NCI-H446 (cell line): Measurements from ENCODE around the gene ASTL.

Experiments
- DNase-seq, 2 experiments: peaks; one replicate each; lab custom pipeline; 2025; lab: John Stamatoyannopoulos, UW

The ASTL gene

DNA sequence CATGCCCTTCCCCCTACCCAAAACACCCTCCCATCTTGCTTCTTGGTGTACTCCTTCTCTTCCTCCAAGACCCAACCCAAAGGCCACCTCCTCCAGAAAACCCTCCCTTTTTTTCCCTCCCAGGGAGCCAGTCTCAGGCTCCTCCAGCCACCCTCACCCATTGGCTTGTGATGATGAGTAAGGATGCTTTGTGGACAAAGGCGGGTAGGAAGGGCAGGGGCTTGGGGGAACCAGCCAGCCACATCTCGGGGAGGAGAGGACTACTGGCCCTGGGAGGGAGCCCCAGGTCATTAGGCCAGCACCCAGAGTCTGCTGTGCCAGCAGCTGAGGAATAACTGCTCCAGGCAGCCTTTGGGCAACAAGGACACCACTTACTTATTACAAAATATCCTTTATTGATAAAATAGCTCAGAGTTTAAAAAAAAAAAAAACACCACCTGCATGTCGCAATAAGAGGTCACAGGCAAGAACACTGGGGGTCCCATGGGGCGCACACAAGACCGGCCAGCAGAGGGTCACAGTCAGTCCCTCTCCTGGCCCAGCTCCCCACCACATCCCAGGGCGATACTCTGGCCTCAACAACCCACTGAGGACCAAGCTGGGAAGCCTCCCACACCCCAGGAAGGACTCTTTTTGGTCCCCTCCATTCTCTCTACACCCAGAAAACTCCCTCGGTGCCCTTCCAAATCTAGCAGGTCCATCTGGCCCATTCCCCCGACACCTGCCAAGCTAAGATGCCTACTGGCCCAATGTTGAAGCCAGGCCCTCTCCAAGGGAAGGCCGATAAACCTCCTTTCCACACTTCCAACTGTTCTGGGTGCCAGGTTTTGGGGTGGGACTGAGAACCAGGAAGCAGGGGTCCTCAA is 25.6 kb downstream of the ASTL start:
- DNase-seq, result no peak

- DNase-seq, result no peak
Observed at GRCh38 chr2:96111823-96112500, 26.3 kb downstream of the ASTL start.

DNA sequence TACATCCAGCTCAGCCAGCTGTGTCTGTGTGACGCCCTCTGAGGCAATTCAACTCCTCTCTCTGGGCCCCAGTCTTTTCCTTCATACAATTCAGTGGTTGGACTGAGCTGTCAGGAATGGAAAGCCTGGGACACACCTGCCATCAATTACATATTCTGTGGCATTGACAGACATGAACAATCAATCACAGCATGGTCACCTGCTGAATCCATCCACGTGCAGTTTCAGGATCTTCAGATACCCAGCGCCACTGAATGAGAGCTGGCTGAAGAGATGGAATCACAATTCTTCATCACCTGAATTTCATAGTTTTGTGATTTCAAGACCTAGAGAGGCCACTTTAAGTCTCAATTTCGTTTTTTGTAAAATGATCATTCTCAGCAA is 27.1 kb downstream of the ASTL start:
- DNase-seq, result no peak

- DNase-seq, result no peak
Observed at GRCh38 chr2:96110621-96111256, 27.6 kb downstream of the ASTL start.

DNA sequence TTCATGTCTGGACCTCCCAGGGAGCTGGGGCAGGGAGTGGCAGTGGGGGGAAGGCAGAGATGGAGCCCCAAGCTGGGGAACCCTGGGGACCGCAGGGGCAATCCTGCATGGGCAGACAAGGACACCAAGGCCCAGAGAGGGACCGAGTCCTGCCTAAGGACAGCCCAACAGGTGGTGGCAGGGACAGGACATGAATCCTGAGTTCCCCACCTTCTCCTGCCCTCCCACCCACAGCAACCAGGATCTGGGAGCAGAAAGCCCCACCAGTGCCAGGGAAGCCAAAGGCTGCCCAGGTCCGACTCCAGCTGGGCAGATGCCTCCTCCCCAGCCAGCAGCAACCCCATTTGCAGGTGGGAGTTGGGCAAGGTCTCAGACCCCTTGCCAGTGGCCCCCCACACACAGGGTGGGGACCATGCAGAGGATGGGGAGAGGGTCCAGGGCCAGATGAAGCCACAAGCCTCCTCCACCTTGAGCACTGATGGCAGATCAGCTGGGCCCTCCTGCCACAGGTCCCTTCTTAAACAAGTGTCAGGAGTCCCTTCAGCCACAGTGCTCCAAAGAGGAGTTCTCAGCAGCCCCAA is 28.3 kb downstream of the ASTL start:
- DNase-seq, result no peak

- no peak for DNase-seq
Observed at GRCh38 chr2:96109361-96109680, 29.0 kb downstream of the ASTL start.

- DNase-seq, result no peak
Observed at GRCh38 chr2:96108541-96109360, 29.6 kb downstream of the ASTL start.

- no peak for DNase-seq
Observed at GRCh38 chr2:96108151-96108540, 30.2 kb downstream of the ASTL start.

GRCh38 chr2:96107708-96108065 is 30.6 kb downstream of the ASTL start:
- DNase-seq, result no peak

DNA sequence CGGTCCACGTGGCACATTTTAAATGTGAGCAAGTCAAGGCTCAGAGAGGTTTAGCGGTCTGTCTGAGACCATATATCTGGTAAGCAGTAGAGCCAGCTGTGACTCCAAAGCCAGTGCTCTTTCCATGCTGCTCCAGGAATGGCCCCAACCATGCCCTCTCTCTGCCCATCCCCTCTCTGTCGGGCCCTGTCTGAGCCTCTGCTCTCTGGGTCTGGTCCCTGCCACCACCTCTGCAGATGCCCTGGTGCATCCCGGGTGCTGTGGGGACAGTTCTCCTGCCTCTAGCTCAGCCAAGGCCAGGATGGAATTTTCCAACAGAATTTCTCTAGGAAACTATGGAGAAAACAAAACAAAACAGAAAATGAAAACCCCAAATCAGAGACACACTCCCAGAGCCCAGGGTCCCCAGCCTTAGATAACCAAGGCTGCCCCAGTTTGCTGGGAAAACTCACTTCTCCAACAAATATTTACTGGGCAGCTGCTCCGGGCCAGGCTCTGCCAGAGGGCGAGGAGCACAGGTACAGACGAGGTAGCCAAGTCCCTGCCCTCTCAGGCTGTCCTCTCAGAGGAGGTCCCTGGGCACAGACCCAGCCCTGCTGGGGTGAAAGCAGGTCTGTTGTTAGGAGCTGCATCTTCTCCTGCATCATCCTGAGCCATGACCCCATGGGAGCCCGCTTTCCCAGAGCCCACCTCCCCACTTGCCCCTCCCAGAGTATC is 31.2 kb downstream of the ASTL start:
- no peak for DNase-seq

GRCh38 chr2:96105994-96106715 is 32.1 kb downstream of the ASTL start:
- no peak for DNase-seq

- DNase-seq, result no peak
Observed at GRCh38 chr2:96105152-96105915, 33.0 kb downstream of the ASTL start.

GRCh38 chr2:96104487-96104861 is 33.8 kb downstream of the ASTL start:
- DNase-seq, result no peak

DNA sequence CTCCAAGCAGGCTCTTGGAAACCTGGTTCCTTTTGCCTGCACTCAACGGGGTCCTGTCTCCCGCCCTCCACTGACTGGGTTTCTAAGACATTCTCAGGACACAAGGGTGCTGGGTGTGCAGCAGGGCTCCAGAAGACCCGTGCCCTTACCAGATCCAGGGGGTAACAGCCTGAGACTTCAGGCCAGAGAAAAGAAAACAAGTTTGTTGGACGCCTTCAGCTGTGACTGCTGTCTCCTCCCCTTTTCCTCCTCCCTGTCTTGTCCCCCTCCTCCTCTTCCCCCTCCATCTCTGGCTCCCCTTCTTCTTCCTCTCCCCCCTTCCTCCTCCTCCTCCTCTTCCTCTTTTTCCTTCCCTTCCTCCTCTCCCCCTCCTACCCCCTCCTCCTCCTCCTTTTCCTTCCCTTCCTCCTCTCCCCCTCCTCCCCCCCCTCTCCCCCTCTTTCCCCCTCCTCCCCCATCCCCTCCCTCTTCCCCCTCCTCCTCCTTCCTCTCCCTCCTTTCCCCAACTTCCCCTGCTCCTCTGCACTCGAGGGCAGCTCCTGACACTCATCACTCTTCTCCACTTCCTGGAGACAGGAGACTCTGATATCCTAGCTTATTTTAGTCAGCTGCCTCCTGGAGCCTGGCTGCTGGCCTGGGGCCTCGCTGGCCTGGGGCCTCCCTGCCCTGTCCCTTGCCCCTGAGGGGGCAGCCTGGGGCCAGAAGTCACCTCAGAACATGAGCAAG is 34.4 kb downstream of the ASTL start:
- no peak for DNase-seq

DNA sequence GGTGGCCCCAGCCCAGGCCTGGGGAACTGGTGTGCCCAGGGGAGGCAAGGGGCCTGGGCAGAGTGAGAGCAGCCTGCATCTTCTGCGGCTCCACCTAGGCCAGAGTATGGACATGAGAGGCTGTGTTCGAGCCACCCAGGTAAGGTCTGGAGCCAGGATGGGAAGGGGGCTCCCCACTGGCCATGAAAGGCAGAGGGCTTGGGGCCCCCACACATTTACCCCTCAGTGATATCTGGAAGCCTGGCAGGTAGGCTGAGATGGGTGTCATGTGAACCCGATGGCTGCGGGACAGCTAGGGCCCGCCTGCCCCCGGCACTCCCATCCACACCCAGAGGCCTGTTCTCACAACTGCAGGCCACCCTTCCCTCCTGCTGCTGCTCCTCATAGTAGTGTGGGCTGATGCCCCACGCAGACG is 35.1 kb downstream of the ASTL start:
- DNase-seq, result no peak

DNA sequence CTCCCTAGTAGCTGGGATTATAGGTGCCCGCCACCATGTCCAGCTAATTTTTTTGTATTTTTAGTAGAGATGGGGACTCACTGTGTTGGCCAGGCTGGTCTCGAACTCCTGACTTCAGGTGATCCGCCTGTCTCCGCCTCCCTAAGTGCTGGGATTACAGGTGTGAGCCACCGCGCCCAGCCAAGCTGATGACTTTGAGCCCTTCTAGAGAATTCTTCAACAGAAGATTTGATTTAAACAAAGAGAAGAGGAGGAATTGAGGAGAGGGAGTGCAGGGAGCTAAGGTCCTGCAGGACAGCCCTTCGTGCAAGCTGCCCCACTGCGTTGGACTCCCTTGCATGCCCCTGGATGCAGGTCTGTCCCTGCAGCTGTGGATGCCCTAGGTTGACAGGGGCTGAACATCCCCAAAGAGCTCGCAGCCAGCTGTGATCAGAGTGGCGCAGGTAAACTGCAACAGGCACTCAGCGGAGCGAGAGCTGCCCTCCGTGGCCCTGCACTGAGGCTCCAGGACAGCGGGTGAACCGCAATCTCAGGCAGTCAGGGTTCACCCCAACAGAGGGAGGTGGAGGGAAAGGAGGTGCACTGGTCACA is 35.6 kb downstream of the ASTL start:
- no peak for DNase-seq

DNA sequence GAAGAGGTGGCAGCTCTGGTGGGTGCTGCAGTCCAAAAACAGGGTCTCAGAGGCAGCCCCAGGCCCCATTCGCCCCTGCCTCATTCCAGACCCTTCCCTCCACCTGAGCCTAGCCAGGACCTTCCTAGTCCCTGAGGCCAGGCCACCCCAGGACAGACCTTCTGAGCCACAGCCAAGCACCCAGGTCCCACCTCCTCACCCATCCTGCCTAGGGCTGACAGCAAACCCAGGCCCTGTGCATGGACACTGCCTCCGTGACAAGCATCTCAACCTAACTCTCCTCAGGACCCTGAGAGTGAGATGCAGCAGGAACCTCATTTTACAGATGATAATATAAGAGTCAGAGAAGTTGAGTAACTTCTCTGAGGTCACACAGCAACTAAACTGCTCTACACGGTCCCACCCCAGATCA is 37.4 kb downstream of the ASTL start:
- DNase-seq, result no peak

- no peak for DNase-seq
Observed at GRCh38 chr2:96099861-96100798, 38.2 kb downstream of the ASTL start.
